ENCODE measurements around the gene HBQ1.
"Not testable (repeated sequence)": the region's sequence is repeated elsewhere in the genome, so short reads cannot be mapped to it uniquely, and the experiment has no call there.

Gene HBQ1

GRCh38 chr16:152141-153128 lies 27.8 kb upstream of the HBQ1 start, which contains the start of gene HBZ:
Gene HBZ (plus strand): TSS chr16:152644. CDS start chr16:152910, 266 bp downstream.
- Histone ChIP-seq H3K4me3 (no peak within 1 kb of the TSS), H3K27ac (no peak within 1 kb of the TSS)
- TF ChIP-seq CTCF (IDR thresholded peaks at IDR 0.05), result no peak
- no peak for DNase-seq (ENCODE audit: low spot score)

GRCh38 chr16:153129-153521 lies 27.1 kb upstream of the HBQ1 start:
- DNase-seq (ENCODE audit: low spot score); H3K4me3 ChIP-seq: not testable (repeated sequence)

GRCh38 chr16:153550-154216 lies 26.6 kb upstream of the HBQ1 start:
- H3K27ac ChIP-seq; H3K4me3 ChIP-seq; DNase-seq (ENCODE audit: low spot score): not testable (repeated sequence)

More at GRCh38 chr16:153129-153521, 27.1 kb upstream of the HBQ1 start:
- not testable (repeated sequence) for H3K27ac ChIP-seq

- TF ChIP-seq CTCF (IDR thresholded peaks at IDR 0.05), result no peak
- Histone ChIP-seq H3K27ac (no peak overlapping the region), H3K4me3 (peak overlapping the region; percentile 66)
- DNase-seq (ENCODE audit: low spot score), result no peak
These were observed 25.8 kb upstream of the HBQ1 start for GRCh38 chr16:154217-155030.

- DNase-seq (ENCODE audit: low spot score), result no peak
- H3K4me3 ChIP-seq, result peak overlapping the region; percentile 66
- no peak overlapping the region for H3K27ac ChIP-seq
- TF ChIP-seq CTCF (IDR thresholded peaks at IDR 0.05), result no peak
These were observed 25.2 kb upstream of the HBQ1 start for GRCh38 chr16:155031-155398.

GRCh38 chr16:159136-159849 lies 21.0 kb upstream of the HBQ1 start:
- no peak for TF ChIP-seq CTCF (IDR thresholded peaks at IDR 0.05)

GRCh38 chr16:160242-160641 lies 20.0 kb upstream of the HBQ1 start:
- not testable (repeated sequence) for H3K4me3 ChIP-seq; H3K27ac ChIP-seq; DNase-seq (ENCODE audit: low spot score)

More at GRCh38 chr16:159136-159849, 21.0 kb upstream of the HBQ1 start:
- Histone ChIP-seq H3K27ac (no peak overlapping the region), H3K4me3 (no peak overlapping the region)
- no peak for DNase-seq (ENCODE audit: low spot score)

Measured in coronary artery (tissue), 2 donors.